NCI-H1417 (cell line): ENCODE data around the gene F8.
"Not testable (repeated sequence)": the region's sequence is repeated elsewhere in the genome, so short reads cannot be mapped to it uniquely, and the experiment has no call there.

ENCODE experiments used
- DNase-seq, 3 experiments: peaks; one replicate each; lab custom pipeline; 2025; lab: John Stamatoyannopoulos, UW

Gene F8

DNA sequence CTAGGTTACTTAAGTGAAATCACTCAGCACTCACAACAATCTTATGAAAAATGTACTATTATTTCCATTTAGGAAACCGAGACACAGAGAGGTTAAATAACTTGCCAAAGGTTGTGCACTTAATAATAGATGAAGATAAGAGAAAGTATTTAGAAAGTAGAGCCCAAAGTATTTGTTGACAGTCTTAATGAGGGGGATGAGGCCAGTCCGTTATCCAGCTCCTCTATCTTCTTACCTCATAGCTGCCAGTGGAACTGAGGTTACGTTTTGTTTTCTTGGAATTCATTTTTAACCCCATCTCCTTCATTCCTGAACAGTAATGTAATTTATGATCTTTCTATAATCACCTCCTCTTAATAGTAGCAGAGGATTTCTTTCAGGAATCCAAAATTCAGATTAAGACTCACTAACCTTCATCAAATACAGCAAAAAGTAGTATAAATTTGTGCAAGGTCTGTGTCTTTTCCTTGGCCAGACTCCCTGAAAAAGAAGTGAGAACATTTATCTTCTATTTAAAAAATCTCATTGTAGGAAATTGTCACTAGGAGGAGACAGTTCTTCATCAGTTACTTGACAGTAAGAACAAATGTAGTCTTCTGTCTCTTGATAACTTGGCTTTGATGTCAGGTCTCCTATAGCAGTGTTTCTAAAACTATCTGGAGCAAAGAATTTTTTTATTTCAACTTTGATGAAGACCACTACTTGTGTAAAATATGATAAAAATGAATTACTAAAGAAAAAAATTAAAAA is 35.5 kb downstream of the F8 start:
- DNase-seq, result no peak

DNA sequence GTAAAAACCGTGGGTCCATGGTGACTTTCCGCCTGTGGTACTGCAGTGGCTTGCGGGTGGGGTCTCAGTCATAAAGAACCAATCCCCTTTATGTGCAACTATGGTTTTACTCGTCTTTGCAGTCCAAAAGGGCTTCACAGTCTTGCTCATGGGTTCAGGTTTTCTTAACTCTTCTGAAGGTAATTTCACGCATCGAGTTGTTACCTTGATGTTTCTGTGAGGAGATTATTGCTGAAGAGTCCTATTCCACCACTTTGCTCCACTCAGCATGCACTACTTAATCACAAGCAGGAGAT is 41.5 kb downstream of the F8 start:
- DNase-seq, result no peak

DNA sequence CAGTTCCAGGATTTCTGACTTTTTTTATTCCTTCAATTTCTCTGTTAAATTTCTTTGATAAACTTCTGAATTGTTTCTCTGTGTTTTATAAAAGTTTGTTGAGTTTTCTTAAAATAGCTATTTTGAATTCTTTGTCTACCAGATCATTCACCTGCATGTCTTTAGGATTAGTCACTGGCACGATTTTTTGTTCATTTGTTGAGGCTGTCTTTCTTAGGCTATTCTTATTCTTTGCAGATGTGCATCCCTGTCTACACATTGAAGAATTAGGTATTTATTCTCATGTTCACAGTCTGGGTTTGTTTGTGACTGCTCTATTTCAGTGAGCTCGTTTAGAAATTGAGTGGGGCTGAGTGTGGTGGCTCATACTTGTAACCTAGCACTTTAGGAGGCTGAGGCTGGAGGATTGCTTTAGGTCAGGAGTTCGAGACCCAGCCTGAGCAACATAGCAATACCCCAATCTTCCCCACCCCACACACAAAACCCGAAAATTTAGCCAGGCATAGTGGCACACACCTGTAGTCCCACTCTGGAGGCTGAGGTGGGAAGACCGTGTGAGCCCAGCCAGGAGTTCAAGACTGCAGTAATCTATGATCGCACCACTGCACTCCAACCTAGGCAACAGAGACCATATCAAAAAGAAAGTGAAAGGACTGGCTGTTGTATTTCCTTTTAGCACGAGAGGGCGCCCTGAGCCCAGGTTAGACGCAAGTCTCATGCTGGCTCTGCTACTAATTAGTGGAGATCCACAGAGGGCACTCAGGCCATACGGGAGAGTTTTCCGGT is 42.0 kb downstream of the F8 start:
- peak; percentile 66 to 87 (median 87) for DNase-seq

DNA sequence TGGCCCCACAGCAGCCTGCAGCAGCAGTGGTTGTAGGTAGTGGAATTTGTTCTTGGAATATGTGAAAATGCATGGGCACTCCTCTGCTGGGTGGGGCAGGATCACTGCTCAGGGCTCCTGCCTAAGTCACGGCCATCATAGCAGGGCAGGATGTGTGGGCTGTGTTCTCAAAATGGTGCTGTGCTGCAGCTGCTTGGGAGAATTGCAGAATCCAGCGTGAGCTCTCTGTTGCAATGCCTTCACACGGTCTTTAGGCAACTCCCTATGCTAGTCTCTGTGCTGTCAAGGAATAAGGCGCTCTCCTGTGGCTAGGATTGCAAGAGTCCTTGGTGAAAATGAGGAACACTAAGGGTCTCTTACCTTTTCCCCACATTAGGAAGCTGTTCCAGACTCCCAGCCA is 42.9 kb downstream of the F8 start:
- no peak for DNase-seq

DNA sequence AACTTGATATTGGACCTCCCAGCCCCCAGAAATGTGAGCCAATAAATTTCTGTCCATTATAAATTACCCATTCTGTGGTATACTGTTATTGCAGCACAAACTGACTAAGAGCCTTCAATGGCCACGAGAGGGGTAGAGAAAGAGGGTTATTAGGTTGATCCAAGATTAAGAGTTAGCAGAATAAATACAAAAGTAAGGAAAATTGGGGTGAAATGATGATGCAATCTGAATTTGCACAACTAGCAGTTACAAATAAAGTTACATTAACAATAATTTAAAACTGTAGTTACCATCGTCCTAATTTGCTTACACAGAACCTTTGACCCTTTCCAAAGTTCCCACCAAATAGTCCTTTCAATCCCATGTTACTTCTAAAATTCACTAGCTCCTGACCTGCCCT is 54.2 kb downstream of the F8 start:
- no peak for DNase-seq

DNA sequence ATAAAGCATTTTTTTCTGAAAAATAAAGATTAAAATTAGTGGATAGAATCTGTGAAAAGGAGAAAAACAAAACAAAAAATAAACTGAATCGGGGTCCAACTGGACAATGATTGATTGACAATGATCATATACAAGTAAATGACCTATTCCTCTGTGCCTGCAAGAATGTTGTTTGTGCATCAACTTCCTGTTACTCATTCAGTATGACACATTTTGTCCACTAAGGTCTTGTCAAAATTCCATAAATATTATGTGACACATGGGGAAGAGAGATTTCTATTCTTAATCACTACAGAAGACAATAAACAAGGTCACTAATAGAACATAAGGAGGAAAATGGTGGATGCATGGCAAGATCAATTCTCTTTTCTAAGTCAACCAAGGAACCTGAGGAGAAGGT is 54.9 kb downstream of the F8 start:
- DNase-seq, result no peak

DNA sequence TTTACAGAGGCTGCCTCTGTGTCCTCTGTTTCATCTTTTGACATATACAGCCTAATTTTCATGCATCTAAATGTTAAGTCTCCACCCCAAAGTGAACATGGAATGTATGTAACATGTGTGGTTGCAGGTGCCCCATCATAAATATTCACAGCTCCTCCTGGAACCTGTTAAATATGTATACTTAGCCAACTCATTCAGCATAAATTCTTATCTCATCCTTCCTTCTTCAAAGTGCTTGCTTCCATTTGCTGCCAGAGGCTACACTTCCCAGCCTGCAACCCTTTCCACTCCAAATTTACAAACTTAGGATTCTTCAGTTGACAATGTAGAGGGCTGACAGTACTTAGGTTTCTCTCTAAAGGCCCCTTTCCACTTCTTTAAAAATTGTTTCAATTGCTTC is 60.6 kb downstream of the F8 start:
- no peak for DNase-seq

DNA sequence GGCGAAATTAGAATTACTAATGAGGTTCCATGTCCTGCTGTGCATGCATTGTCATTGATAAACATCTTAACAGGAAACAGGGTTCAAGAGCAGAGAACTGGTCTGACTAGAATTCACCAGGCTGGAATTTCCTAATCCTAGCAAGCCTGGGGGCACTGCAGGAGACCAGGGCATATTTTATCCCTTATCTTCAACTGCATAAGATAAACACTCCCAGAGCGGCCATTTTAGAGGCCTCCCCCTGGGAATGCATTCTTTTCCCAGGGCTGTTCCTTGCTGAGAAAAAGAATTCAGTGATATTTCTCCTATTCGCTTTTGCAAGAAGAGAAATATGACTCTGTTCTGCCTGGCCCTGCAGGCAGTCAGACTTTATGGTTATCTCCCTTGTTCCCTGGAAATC is 66.7 kb downstream of the F8 start:
- DNase-seq, result not testable (repeated sequence)

DNA sequence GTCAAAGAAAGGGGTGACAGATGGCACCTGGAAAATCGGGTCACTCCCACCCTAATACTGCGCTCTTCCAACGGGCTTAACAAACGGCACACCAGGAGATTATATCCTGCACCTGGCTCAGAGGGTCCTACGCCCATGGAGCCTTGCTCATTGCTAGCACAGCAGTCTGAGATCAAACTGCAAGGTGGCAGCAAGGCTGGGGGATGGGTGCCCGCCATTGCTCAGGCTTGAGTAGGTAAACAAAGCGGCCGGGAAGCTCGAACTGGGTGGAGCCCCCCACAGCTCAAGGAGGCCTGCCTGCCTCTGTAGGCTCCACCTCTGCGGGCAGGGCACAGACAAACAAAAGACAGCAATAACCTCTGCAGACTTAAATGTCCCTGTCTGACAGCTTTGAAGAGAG is 83.3 kb downstream of the F8 start:
- DNase-seq, result not testable (repeated sequence)

DNA sequence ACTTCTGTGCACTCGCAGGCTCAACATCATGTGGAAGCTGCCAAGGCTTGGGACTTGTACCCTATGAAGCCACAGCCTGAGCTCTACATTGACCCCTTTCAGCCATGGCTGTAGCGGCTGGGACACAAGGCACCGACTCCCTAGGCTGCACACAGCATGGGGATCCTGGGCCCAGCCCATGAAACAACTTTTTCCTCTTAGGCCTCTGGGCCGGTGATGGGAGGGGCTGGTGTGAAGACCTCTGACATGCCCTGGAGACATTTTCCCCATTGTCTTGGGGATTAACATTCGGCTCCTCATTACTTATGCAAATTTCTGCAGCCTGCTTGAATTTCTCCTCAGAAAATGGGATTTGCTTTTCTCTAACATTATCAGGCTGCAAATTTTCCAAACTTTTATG is 97.8 kb downstream of the F8 start:
- DNase-seq, result not testable (repeated sequence)

DNA sequence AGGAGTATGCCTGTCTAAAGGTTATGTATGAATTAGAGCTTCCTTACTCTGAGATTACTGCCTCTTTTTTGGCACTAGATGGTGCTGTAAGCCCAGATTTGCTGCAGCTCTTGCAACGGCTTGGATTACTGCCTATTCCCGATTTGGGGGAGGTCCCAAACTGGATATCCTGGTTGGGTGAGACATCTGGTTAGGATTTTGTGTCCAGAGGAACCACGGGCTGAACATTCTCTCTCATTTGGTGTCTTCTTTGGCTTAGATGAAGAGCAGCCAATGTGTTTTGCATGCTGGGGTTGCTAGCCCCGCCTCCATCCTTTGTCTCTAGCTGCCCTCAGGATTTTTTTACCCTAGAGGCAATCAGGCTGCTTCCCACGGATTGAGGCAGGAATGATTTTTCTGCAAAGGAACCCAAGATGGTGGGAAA is 104.5 kb downstream of the F8 start:
- peak; percentile 66 to 88 (median 85) for DNase-seq

DNA sequence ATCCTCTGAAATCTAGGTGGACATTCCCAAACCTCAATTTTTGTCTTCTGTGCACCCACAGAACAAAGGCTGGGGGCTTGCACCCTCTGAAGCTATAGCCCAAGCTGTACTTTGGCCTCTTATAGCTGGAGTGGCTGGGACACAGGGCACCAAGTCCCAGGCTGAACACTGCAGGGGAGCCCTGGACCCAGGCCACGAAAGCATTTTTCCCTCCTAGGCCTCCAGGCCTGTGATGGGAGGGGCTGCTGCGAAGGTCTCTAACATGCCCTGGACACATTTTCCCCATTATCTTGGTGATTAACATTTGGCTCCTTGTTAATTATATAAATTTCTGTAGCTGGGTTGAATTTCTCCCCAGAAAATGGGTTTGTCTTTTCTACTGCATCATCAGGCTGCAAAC is 108.5 kb downstream of the F8 start:
- no peak for DNase-seq

DNA sequence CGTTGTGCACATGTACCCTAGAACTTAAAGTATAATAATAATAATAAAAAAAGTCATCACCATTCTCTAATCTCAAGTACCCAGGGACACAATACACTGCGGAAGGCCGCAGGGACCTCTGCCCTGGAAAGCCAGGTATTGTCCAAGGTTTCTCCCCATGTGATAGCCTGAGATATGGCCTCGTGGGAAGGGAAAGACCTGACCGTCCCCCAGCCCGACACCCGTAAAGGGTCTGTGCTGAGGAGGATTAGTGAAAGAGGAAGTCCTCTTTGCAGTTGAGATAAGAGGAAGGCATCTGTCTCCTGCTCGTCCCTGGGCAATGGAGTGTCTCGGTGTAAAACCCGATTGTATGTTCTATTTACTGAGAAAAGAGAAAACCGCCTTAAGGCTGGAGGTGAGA is 112.0 kb downstream of the F8 start:
- not testable (repeated sequence) for DNase-seq

DNA sequence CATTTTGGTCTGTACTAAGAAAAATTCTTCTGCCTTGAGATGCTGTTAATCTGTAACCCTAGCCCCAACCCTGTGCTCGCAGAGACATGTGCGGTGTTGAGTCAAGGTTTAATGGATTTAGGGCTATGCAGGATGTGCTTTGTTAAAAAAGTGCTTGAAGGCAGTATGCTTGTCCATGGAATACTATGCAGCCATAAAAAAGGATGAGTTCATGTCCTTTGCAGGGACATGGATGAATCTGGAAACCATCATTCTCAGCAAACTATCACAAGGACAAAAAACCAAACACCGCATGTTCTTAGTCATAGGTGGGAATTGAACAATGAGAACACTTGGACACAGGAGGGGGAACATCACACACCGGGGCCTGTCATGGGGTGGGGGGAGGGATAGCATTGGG is 112.5 kb downstream of the F8 start:
- not testable (repeated sequence) for DNase-seq

DNA sequence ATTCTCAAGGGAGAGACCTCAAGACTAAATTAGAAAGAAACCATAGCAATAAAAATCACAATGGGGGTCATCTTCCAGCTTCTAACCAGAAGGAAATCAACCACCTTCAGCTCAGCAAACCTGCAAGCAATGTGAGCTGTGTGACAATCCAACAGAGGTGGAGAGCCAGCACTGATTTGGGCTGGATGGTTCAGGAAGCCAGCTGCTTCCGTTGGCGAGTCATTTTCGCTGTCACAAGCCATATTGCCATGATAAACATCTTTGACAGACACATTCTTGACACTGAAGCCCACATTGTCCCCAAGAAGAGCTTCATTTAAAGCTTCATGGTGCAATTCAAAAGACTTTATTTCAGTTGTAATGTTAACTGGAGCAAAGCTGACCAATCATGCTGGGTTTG is 113.7 kb downstream of the F8 start:
- no peak for DNase-seq

DNA sequence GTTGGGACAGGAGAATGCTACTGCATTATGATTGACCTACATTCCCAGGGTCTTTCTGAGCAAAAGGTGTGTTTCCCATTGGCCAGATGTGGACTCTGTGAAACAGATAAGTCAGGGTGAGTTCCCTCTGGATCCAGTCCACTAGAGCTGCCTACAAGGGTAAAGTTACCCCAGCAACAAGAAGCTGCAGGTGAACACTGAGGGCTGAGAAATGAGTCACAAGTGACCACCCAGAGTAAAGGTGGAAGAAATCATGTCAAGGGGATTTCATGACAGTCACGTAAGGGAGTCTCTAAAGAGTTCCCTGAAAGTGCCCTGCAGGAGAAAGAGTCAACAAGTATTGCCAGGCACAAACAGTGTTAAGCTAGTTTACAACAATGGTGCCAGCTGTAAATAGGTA is 120.1 kb downstream of the F8 start:
- no peak for DNase-seq

DNA sequence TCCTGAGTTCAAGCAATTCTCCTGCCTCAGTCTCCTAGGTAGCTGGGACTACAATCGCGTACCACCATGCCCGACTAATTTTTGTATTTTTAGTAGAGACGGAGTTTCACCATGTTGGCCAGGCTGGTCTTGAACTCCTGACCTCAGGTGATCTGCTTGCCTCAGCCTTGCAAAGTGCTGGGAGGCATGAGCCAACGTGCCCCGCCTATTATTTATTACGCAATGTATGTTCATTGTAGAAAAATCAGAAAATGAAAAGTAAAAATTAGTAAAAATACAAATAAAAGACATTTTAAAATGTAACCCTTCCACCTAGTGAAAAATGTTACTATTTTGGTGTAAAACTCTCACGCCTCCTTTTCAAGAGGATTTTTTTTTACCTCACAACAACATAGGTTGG is 122.2 kb downstream of the F8 start:
- DNase-seq, result no peak

DNA sequence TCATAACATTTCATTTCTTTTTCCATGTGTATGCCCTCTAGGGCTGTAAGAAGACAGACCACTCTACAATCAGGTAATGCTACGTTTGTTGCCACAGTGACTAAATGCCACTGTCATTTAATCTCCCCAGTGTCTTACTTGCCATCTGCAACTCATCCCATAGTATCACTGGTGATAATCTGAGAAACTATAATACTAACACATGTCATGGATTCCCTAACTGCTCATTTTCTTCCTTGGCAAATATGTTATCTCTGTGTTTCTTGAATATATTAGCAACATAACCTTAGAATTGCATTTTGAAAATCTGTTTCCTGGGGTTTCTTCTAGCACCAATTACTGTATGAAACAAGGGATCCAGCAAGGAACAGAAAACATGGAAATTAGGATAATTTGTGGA is 130.2 kb downstream of the F8 start:
- DNase-seq, result no peak

DNA sequence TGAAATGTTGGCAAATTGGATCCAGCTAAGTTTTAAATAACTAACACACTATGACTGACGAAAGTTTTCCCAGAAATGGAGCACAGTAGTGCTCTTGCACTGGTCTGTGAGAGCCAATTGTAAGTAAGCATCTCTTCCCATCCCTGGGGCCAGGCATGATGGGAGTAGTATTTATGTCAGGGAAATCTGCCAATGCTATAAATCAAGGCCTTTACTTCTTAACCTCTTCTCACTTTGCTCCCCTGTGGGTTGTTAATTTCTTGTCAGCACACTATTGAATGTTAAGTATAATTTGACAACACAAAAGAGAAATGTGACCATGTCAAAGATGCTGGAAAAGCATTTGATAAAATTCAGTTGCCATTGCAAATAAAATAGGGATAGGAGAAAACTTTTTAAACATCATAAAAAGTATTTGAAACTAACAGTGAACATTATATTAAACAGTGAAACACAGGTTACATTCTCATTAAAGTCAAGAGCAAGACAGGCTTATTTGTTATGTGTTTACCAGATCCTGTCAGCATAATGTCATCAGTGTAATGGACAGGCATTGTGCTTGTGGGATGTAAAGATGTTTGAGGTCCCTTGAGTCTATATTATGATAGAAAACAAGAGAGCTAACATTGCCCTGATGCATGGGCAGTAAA is 131.4 kb downstream of the F8 start:
- peak in 2 of 3 experiments; percentile 25 to 61 for DNase-seq

DNA sequence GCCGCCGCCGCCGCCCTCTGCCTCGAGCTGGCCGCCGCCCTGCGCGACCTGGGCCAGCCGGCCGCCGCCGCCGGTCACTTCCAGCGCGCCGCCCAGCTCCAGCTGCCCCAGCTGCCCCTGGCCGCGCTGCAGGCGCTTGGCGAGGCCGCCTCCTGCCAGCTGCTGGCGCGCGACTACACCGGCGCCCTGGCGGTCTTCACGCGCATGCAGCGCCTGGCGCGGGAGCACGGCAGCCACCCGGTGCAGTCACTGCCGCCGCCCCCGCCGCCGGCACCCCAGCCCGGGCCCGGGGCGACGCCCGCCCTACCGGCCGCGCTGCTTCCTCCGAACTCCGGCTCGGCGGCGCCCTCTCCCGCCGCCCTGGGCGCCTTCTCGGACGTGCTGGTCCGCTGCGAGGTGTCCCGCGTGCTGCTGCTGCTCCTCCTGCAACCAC is 135.7 kb downstream of the F8 start:
- DNase-seq, result not testable (repeated sequence)

DNA sequence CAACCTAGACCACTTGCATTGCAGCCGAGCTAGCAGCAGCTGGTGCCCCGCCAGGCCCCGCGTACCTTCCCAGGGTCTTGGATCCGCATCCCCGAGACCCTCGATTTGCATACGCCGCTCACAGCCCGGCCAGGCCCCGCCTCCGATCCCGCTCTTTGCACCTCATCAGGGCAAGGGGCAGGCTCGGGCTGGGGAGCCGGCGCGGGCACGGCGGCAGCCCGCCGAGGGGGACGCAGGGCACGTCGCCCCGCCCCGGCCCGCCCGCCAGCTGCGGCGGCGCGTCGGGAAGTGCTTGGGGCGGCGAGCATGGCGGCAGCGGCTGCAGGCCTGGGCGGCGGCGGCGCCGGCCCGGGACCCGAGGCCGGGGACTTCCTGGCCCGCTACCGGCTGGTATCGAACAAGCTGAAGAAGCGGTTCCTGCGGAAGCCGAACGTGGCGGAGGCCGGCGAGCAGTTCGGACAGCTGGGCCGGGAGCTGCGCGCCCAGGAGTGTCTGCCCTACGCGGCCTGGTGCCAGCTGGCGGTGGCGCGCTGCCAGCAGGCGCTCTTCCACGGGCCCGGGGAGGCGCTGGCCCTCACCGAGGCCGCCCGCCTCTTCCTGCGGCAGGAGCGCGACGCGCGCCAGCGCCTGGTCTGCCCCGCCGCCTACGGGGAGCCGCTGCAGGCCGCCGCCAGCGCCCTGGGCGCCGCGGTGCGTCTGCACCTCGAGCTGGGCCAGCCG is 136.3 kb downstream of the F8 start, which contains the start of gene F8A1:
Gene F8A1, plus strand, starts transcription at position 287 of the 720 bp plus-strand sequence. Its CDS starts 20 bp downstream, at position 307.
- DNase-seq, result not testable (repeated sequence)

DNA sequence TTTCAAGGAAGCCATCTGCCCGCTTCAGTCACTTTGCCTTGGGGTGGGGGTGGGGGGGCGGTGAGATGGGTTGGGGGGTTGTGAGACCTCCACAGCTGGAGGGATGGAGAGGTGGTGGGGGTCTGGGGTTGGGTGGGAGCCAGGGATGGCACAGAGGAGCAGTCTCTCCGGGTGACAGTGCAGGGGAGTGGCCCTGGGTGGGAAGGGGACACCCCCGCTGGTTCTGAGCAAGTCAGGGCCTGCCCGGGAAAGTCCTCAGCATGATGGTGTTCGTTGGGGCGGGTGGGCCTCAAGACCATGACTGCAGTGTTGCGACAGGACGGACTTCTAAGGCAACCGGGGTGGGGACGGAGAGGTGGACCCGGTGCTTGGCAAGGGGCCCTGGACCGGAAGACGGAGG is 137.0 kb downstream of the F8 start:
- not testable (repeated sequence) for DNase-seq
